Upper lobe of left lung (tissue), 4 donors: ENCODE measurements around the gene MYH2.

Experiments
- CTCF ChIP-seq, 6 experiments: fragments of 450-650 bp in 4 of 6; fragments of 200-600 bp in 2 of 6; sonication (generic) in 2 of 6; IDR thresholded peaks; one replicate each; pipeline ENCODE4 v1.5.1; 2016 to 2019; ENCODE audit warnings: antibody characterized with exemption in 6 of 6
- EP300 ChIP-seq, 4 donors: sonication (generic); formaldehyde crosslinking; IDR thresholded peaks; one replicate each; pipeline ENCODE4 v1.5.1; 2017; ENCODE audit warnings: antibody characterized with exemption in 4 of 4, control low read depth in 2 of 4
- POLR2A ChIP-seq, 4 donors: fragments of 450-650 bp; IDR thresholded peaks; one replicate each; pipeline ENCODE4 v1.5.1; 2016 to 2017; ENCODE audit warnings: antibody characterized with exemption in 4 of 4, mild to moderate bottlenecking in 2 of 4

DNA sequence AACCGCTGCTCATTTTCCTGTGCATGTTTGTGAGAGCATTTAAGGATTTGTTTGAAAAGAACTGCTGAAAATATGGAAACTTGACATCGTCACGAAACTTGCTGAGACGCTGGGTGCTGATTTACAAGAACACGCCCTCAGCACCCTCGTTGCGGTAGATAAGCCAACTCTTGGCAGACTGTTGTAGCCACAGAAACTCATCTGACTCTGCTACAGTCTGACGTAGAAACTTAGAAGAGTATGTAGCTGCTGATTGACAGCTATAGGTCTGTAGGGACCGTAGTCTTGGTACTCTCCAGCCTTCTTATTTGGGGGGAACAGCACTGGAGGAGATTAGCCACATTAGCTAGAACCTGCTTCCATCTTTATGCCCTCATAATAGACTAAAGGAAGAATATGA is 36.1 kb upstream of the MYH2 start:
- TF ChIP-seq CTCF (IDR thresholded peaks at IDR 0.05) (no peak), EP300 (IDR thresholded peaks at IDR 0.05) (no peak), POLR2A (IDR thresholded peaks at IDR 0.05) (no peak)
